PFSK-1 (cell line): ENCODE data around the gene HCFC1.

Experiments used
- FOXP2 ChIP-seq: optimal IDR thresholded peaks from 2 replicates; pipeline ENCODE3; 2011; ENCODE audit warnings: borderline replicate concordance, control low read depth, inconsistent platforms; ENCODE audit not compliant: insufficient read depth; ENCODE audit errors: extremely low read length, extremely low read depth
- POLR2AphosphoS5 ChIP-seq: IDR thresholded peaks from 2 replicates; pipeline ENCODE4 v1.6.1; 2012; ENCODE audit warnings: low read depth, mild to moderate bottlenecking, control low read depth, low read length, moderate library complexity
- SIN3A ChIP-seq: IDR thresholded peaks from 2 replicates; pipeline ENCODE4 v1.6.1; 2012; ENCODE audit warnings: mild to moderate bottlenecking, low read length, moderate library complexity, borderline replicate concordance; ENCODE audit not compliant: insufficient read depth
- TAF1 ChIP-seq: IDR thresholded peaks from 2 replicates; pipeline ENCODE4 v1.6.1; 2012; ENCODE audit warnings: low read length, control low read depth, borderline replicate concordance; ENCODE audit not compliant: insufficient read depth
- TF ChIP-seq, protein P1 (sequence below), 2 experiments: IDR thresholded peaks; 2 replicates each; pipeline versions ENCODE4 v1.6.1 to v1.8.0; 2011 to 2012; ENCODE audit warnings: low read depth in 2 of 2, low read length in 2 of 2, control low read depth in 1 of 2, inconsistent platforms in 1 of 2, mild to moderate bottlenecking in 1 of 2, moderate library complexity in 1 of 2; ENCODE audit not compliant: insufficient read depth in 1 of 2

HCFC1 gene

GRCh38 chrX:153927922-153928760 lies 43.5 kb downstream of the HCFC1 start:
- TF ChIP-seq POLR2AphosphoS5 (peak; percentile 56), SIN3A (no peak; the same call in 1 of the 2 replicates), TAF1 (peak; percentile 65; the same call in 1 of the 2 replicates)

DNA sequence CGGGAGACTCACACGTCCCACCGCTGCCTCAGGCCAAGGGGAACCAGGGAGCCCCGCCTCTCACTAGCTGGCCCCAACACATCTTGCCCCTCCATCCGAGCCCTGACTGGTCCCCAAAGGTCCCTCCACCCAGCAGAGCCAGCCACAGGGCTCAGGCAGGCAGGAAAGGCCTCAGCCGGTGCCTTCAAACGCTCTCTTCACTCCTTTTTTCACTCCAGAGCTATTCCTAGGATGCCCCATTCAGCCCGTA lies 44.0 kb downstream of the HCFC1 start:
- TF ChIP-seq FOXP2 (no peak), POLR2AphosphoS5 (no peak)
- TF ChIP-seq, protein P1, sequence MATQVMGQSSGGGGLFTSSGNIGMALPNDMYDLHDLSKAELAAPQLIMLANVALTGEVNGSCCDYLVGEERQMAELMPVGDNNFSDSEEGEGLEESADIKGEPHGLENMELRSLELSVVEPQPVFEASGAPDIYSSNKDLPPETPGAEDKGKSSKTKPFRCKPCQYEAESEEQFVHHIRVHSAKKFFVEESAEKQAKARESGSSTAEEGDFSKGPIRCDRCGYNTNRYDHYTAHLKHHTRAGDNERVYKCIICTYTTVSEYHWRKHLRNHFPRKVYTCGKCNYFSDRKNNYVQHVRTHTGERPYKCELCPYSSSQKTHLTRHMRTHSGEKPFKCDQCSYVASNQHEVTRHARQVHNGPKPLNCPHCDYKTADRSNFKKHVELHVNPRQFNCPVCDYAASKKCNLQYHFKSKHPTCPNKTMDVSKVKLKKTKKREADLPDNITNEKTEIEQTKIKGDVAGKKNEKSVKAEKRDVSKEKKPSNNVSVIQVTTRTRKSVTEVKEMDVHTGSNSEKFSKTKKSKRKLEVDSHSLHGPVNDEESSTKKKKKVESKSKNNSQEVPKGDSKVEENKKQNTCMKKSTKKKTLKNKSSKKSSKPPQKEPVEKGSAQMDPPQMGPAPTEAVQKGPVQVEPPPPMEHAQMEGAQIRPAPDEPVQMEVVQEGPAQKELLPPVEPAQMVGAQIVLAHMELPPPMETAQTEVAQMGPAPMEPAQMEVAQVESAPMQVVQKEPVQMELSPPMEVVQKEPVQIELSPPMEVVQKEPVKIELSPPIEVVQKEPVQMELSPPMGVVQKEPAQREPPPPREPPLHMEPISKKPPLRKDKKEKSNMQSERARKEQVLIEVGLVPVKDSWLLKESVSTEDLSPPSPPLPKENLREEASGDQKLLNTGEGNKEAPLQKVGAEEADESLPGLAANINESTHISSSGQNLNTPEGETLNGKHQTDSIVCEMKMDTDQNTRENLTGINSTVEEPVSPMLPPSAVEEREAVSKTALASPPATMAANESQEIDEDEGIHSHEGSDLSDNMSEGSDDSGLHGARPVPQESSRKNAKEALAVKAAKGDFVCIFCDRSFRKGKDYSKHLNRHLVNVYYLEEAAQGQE (IDR thresholded peaks at IDR 0.05; ENCODE audit: insufficient read depth in 1 of 2, low read depth in 2 of 2, low read length in 2 of 2): no peak

- no peak for TF ChIP-seq SIN3A
- no peak; the same call in none of the 2 replicates for TF ChIP-seq POLR2AphosphoS5
- TF ChIP-seq, protein P1 (IDR thresholded peaks at IDR 0.05; ENCODE audit: insufficient read depth in 1 of 2, low read depth in 2 of 2, low read length in 2 of 2): 0 out of 4 replicates have a peak, but pooled peaks of 1 of the 2 experiments have one; percentile 15
- TF ChIP-seq TAF1: 0 out of 2 replicates have a peak, but pooled peaks have one; percentile 22
- no peak for TF ChIP-seq FOXP2
Measured at GRCh38 chrX:153926858-153927671, 44.6 kb downstream of the HCFC1 start.

GRCh38 chrX:153926552-153926857 lies 45.1 kb downstream of the HCFC1 start:
- TF ChIP-seq SIN3A (no peak), FOXP2 (no peak), POLR2AphosphoS5 (no peak), TAF1 (no peak)
- TF ChIP-seq, protein P1 (IDR thresholded peaks at IDR 0.05; ENCODE audit: insufficient read depth in 1 of 2, low read depth in 2 of 2, low read length in 2 of 2): no peak

DNA sequence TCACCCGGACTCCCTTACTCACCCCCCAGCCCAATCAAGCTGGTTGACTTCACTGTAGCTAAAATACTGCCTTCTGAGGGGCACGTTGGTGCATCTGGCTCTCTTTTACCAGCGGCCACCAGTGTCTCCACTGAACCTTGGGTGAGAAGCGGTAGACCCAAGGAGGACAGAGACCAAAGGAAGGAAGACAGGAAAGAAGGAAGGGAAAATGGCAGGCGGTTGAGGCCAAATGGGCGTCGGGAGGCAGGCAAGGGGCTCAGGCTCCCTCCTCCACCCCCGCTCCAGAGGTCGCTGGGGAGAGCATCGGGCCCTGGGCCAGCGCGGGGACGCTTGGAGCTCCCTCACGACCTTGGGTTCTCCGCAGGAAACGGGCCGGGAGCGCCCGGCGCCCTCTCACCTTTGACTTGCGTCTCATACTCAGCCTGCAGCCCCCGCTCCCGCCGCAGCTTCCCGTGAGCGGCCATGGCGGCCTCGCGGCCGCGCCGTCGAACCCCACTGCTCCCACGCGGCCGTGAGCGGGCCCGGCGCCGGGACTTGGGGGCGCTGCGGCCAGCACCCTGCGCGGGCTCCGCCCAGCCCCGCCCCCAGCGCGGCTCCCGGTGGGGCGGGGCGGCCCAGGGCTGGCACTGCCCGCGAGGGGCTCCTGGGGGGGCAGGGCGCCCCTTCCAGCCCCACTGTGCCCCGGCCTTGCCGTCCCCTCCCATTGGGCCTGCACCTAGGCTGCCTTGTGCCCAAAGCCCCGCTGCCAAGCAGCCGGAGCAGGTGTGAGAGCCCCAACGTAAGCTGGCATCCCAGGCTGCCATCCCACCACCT lies 45.7 kb downstream of the HCFC1 start, which contains the start of gene ARHGAP4:
Gene ARHGAP4 (minus strand): TSS at position 526 of the 813 bp plus-strand sequence. CDS start 62 bp downstream, at position 464.
- TF ChIP-seq FOXP2 (no peak), POLR2AphosphoS5 (no peak)

DNA sequence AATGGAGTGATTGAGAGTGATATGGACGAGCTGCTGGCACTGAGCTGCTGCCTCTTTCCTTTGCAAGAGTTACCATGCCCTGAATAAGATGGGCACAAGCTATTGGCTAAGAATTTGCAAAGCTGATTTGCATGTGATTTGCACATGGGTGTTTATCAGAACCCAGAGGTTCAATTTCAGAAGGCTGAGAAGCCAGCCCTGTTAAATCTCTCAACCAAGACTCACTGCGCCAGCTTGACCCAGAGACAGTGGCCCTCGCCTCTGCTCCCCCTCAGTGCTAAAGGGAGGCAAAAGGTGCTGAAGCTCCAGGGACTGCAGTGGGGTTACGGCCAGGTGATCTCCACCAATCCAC lies 46.3 kb downstream of the HCFC1 start:
- TF ChIP-seq, protein P1 (IDR thresholded peaks at IDR 0.05; ENCODE audit: insufficient read depth in 1 of 2, low read depth in 2 of 2, low read length in 2 of 2): no peak
- TF ChIP-seq POLR2AphosphoS5 (no peak), SIN3A (no peak), TAF1 (no peak), FOXP2 (no peak)
